ENCODE data around the gene EGFR.

Gene EGFR

DNA sequence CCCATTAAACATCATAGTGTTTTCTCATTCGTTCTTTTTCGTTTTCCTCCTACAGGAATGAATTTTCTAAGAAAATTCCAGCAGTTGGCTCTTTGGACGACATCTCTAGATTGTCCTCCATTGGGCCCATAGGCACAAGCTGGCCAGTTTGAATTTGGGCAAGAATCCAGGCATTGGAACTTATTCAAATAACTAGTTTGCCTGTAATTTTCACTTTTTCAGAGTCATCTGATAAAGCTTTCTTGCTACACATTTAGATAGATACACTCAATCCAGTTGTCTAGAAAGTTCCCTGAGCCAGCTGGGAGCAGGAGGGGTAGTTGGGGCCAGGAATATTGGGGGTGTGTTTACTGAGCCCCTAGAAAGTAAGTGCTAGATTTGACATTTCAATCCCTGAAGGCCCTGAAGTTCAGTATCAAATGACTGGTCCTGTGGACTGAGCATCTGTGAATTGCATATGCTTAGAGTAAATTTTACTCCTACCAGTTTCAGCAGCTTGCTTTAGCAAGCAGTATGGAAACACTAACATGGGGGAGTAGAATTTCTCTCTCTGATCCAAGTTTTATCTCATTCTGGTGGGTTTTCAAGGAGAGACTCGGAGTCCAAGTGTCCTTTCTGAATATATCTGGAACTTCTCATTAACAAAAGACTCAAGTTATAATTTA, 5.2 kb downstream of the EGFR start:
- Histone ChIP-seq H3K36me3 (ENCODE audit: insufficient read depth) (no peaks in the 10 kb centered on the region), H3K4me1 (ENCODE audit: low read depth, poor library complexity, severe bottlenecking) (no peaks in the 10 kb centered on the region), H3K27me3 (ENCODE audit: insufficient read depth, low read depth) (no peaks in the 10 kb centered on the region), H3K27ac (no peak overlapping the region), H3K4me3 (IDR thresholded peaks at IDR 0.05; ENCODE audit: insufficient read depth, low read depth, low read length) (no peak overlapping the region), H3K79me2 (ENCODE audit: insufficient read depth, low read depth) (no peaks in the 10 kb centered on the region), H4K20me1 (ENCODE audit: insufficient read depth) (no peaks in the 10 kb centered on the region), H3K4me2 (no peak overlapping the region), H3K9ac (no peak overlapping the region), H2AFZ (ENCODE audit: low read depth) (no peak overlapping the region)
- no peak for TF ChIP-seq CTCF (conservative IDR thresholded peaks at IDR 0.05; ENCODE audit: low read depth, low read length)

- Histone ChIP-seq H3K4me3 (IDR thresholded peaks at IDR 0.05; ENCODE audit: insufficient read depth, low read depth, low read length) (no peak overlapping the region), H3K9ac (no peak overlapping the region), H3K79me2 (ENCODE audit: insufficient read depth, low read depth) (no peaks in the 10 kb centered on the region), H3K4me2 (no peak overlapping the region), H3K36me3 (ENCODE audit: insufficient read depth) (no peaks in the 10 kb centered on the region), H3K4me1 (ENCODE audit: low read depth, poor library complexity, severe bottlenecking) (no peaks in the 10 kb centered on the region), H3K27ac (no peak overlapping the region), H4K20me1 (ENCODE audit: insufficient read depth) (no peaks in the 10 kb centered on the region), H3K27me3 (ENCODE audit: insufficient read depth, low read depth) (no peaks in the 10 kb centered on the region), H2AFZ (ENCODE audit: low read depth) (no peak overlapping the region)
- no peak for TF ChIP-seq CTCF (conservative IDR thresholded peaks at IDR 0.05; ENCODE audit: low read depth, low read length)
These were observed 6.0 kb downstream of the EGFR start for GRCh38 chr7:55024776-55025175.

DNA sequence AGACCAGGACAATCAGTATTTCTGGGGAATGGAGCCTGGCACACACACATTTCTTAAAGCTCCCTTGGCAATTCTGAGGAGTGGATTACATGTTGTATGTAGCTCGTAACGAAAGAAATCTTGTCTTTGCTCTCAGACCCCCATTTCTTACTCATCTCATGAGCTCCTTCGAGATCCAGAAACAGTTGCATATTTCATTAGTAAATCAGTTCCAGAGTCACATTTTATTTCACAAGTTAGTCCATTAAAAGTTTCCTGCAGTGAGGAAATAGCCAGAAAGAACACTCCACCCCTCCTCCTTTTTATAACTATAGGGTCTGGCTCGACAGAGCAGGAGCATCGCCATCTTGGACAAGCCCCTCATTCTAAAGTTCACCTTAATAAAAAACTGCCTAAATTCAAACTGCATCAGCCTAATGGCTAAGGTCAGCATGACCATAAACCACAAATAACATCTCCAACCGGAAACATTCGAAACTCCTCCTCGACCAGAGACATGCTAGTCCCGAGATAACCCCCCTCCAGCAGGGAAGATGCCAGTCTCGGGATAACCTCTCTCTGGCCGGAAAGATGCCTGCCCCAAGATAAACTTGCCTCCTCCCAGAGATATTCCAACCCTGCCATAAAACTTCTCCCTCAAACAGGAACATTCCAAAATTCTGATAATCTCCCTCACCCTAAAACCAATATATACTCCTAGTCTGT, 7.4 kb downstream of the EGFR start:
- Histone ChIP-seq H3K4me2 (no peak overlapping the region), H3K9ac (no peak overlapping the region), H3K36me3 (ENCODE audit: insufficient read depth) (no peaks in the 10 kb centered on the region), H2AFZ (ENCODE audit: low read depth) (no peak overlapping the region), H3K4me1 (ENCODE audit: low read depth, poor library complexity, severe bottlenecking) (no peaks in the 10 kb centered on the region), H3K27me3 (ENCODE audit: insufficient read depth, low read depth) (no peaks in the 10 kb centered on the region), H3K27ac (no peak overlapping the region), H4K20me1 (ENCODE audit: insufficient read depth) (no peaks in the 10 kb centered on the region), H3K79me2 (ENCODE audit: insufficient read depth, low read depth) (no peaks in the 10 kb centered on the region), H3K4me3 (IDR thresholded peaks at IDR 0.05; ENCODE audit: insufficient read depth, low read depth, low read length) (no peak overlapping the region)
- TF ChIP-seq CTCF (conservative IDR thresholded peaks at IDR 0.05; ENCODE audit: low read depth, low read length) = no peak

- no peaks in the 10 kb centered on the region for H4K20me1 ChIP-seq (ENCODE audit: insufficient read depth)
- H3K27ac ChIP-seq = no peak overlapping the region
- no peaks in the 10 kb centered on the region for H3K4me1 ChIP-seq (ENCODE audit: low read depth, poor library complexity, severe bottlenecking)
- no peaks in the 10 kb centered on the region for H3K36me3 ChIP-seq (ENCODE audit: insufficient read depth)
- no peaks in the 10 kb centered on the region for H3K79me2 ChIP-seq (ENCODE audit: insufficient read depth, low read depth)
- no peak for TF ChIP-seq CTCF (conservative IDR thresholded peaks at IDR 0.05; ENCODE audit: low read depth, low read length)
- no peaks in the 10 kb centered on the region for H3K27me3 ChIP-seq (ENCODE audit: insufficient read depth, low read depth)
- H2AFZ ChIP-seq (ENCODE audit: low read depth) = no peak overlapping the region
- no peak overlapping the region for H3K4me3 ChIP-seq (IDR thresholded peaks at IDR 0.05; ENCODE audit: insufficient read depth, low read depth, low read length)
- no peak overlapping the region for H3K9ac ChIP-seq
- no peak overlapping the region for H3K4me2 ChIP-seq
These were observed 8.2 kb downstream of the EGFR start for GRCh38 chr7:55026867-55027490.

Measured in KMS-11 (cell line).